Limb (tissue), 2 donors: ENCODE data around the gene IGFBP2.

ENCODE experiments used
- DNase-seq, 2 donors: peaks; one replicate each; pipeline ENCODE4 v3.0.0-alpha.2; 2016; ENCODE audit errors: extremely low spot score in 2 of 2

IGFBP2 gene

DNA sequence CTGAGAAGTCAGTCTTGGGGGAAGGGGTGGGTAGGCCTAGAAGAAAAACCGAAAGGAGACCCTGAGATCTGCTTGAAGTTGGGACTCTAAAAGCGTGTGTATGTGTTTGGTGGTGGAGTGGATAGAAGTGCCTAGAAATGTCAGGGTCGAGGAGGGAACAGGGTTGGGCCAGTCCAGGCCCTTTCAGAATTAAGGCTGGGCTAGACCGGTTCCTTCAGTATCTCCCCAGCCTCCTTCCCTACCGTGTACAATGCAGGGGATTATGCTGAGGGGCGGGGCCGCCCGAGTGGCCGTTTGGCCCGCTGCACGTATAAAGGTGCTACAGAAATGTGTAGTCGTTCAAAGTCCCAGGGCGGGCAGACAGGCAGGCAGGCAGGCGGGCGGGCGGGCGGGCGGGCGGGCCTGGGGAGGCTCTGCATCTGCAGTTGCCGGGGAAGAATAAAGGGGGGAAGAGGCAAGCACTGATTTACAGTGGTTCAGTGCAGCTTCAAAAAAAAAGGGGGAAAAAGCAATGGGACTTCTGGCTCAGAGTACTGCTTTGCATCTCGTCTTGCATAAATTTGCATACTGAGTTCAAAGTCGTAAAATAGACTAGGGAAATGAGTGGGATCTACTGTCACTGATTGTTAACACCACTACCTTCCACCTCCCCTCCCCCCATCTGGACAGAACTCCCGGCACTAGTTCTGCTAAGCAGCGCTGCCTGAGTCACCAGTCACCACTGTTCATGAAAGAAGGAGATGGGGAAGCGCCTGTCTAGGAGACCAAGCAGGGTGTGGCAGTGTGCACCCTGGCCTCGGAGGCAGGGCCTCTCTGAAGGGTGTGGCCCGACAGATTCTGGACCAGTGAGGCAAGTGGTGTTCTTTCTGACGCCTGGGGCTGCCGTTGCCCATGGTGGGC lies 3.6 kb downstream of the IGFBP2 start:
- DNase-seq = peak in 1 of 2 donors; percentile 68

DNA sequence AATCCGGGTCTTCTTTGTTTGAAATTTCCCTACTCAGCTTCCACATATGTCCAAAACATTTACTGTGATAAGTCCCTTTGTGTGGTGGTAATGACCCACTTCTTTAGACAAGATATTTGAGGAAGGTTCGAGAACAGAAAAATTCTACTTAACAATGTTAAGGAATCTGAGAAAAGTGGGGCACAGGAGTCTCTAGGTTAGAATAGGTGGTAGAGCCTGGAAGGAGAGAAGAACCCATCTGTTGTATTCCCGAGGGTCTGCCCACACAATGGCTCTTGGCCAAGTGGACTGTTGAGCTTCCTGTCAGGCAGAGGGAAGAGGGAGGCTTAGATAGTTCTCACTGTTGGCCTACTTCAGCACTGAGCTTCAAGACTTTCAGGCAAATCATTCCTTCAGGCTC lies 4.3 kb downstream of the IGFBP2 start:
- DNase-seq = no peak

DNA sequence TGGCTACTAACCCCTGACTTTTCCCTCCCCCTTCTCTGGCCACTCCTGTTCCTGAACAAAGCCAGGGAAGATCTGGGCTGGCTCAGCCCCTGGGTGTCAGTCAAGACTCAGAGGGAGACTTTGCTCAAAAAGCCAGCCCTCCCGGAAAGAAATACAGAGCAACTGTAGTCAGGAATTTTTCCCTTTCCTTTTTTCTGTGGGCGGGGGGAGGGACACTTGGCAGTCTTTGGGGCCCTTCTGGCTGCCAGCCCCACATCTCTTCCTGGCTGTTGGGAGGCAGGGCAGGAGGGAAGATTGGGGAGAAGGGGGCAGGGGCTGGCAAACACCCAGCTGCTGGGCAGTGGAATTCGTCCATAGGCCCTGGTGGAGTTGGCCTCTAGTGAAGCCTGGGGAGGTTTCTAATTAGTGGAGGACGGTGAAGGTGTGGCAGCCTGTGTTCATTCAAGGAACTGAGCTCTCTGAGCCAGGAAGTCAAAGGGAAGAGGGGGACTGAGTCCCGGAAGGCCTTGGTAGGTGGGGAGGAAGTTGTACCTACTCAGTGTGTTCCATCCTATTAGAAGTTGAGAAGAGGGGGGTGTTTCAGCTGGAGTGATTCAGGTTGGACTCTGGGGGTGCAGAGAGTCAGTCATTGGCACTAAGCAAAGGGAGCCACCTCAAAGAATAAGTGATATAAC lies 10.9 kb downstream of the IGFBP2 start:
- peak in 1 of 2 donors; percentile 62 for DNase-seq

DNA sequence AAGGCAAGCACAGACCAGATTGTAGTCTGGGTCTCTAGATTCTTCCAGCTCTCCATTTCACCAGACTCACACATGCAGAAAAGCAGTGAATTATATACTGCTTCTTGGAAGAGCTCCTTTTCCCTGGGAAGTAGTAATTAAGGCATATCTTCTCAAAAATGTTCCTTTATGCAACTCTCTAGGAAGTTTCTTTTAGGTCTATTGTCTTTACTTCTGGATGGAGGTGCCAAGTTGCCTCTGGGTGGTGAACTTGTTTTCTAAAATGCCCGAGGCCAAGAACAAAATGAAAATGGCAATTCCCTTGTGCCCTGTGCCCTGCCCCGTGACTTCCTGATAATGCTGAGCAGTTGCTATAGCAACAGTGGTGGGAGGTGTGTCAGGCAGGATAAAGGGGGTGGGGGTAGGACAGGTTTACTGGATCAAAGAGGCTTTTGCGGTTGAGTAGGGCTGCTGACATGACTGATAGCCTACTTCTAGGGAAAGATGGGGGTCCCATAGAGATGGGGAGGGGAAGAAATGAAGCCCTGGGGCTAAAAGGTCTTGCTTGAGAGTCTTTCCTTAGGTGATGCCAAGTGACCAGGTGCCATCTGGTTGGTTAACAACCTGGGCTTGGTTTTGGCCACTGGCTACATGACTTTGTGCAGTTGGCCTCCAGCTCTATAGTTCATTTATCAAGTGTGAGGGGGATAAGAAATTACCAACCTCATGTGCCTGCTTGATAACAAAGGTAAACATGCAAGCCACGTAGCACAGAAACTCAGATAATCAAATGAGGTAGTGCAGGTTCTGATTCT lies 11.8 kb downstream of the IGFBP2 start:
- DNase-seq = no peak

DNA sequence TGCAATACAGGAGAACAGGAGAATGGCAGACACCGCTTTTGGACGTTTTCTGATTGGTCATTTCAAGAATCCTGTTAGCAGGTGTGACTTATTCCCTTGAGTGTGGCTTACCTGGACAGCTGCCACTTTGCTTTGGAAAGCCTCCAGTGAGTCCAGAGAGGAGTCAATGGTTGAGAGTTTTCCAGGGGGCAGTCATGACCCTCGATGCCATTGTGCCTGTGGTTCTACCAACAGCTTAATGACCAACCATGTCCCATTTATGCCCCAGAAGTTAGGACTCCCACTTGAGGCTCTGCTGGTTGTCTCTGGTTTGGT lies 12.4 kb downstream of the IGFBP2 start:
- DNase-seq = no peak

DNA sequence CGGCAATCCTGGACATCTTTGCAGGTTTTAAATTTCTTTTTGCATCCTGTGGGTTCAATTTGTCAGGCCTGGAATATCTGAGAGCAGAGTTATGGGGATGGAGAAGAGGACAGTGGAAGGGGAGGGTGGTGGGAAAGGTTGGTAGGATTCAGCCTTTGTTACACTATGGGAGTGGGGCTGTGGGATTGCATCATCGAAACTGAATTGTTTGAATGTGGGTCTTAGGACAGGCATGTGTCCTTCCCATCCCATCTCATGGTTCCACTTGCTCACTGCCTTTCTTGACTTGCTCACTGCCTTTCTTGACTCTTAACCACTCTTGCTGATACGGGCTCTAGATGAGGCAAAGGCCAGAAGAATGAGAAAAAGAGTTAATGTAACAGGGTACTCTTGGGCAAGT lies 12.9 kb downstream of the IGFBP2 start:
- DNase-seq = no peak

DNA sequence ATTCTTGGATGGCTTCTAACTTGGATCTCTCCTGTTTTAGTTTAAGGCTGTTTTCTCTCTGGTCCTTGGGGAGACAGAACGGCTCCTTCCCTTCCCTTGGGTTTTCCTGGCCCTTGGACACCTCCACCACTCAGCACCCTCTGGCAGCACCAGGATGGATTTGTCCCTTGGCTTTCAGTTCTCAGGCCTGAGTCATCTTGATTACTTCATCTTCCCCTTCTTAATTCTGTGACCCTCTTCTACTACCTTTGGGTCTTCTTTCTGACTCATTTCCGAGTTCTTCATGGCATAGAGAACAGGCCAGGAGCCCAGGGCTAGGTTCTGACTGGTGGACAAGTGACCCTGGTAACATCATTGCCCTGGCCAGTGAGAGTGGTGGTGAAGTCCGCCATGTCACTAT lies 14.9 kb downstream of the IGFBP2 start:
- DNase-seq = no peak

DNA sequence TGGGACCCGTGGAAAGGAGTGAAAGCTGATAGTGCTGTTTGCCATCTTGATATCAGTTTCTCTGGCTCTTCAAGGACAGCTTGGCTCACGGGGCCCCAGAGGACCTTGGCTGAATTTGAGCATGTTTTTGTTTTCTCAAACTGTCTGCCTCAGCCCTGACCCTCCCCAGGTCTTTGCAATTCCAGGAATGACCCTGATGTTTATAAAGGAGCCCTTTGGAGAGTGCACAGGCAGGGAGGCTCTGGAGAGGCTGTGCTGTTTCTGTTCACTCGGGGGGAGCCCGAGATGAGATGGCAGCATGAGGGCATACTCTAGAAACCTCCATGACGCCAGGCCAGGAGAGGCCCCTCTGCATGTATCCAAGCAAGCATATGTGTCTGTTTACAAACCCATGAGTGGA lies 16.4 kb downstream of the IGFBP2 start:
- DNase-seq = no peak

DNA sequence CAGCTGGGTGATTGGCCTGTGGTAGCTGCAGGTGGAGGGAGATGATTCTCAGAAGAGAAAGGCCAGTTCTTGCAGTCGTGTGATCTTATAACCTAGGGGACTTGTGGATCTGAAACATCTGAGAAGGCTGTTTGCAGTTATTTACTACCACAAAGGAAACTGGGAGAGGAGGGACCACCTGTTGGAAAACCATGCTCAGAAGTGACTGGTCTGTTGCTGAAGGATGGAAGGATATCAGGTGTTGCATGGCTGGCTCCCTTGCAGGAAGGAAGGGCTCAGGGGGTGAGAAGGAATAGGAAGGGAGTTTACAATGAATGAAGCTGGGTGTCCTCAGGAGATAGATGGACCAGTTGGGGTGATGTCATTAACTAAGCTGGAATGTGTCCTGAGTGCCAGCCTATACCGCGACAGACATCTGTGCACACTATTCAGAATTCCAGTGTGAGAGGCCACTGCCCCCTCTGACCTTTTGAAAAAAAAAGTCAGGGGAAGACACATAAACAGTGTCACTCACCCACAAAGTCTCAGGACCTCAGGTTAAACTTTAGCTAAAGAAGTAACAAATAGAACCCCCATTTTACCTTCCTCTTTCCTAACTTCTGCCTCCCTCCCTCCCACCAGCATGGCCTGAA lies 17.5 kb downstream of the IGFBP2 start:
- no peak for DNase-seq

DNA sequence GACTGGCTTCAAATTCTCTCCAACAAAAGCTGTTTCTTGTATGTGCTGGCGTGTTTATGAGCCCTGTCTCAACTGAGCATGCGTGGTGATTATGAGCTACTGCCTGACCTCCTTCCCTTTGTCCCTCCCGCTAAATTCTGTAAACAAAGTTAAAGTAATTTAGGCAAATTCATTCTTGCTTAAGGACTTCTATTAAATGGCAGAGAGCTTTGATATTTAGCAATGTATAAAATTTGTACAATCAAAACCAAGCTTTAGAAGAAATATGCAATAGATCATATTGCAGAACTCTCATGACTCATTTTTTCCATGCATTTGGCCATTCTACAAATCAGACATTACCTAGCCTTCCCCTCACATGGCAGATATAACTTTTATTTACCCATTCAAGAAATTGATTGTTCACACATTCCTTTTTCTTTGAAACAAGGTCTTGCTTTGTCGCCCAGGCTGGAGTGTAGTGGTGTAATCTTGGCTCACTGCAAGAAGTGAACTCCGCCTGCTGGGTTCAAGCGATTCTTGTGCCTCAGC lies 18.2 kb downstream of the IGFBP2 start:
- no peak for DNase-seq

DNA sequence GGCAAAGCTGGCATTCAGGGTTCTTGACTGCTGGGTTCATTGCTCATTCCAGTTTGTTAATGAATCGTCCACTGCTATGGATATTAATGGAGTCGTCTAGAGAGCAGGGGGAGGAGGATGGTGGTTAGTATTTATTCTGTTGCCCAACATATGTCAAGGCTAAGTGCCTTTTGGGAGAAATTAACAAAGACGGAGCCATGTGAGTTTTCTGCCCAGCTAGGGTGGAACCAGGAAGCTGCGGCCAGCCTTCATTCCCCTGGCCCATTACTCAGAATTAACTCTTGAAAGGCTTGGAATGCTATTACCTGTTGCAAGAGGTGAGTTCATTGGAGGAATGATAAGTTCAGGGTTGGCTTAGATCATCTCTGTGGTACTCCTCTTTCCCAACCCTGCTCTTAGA lies 19.3 kb downstream of the IGFBP2 start:
- DNase-seq = no peak

DNA sequence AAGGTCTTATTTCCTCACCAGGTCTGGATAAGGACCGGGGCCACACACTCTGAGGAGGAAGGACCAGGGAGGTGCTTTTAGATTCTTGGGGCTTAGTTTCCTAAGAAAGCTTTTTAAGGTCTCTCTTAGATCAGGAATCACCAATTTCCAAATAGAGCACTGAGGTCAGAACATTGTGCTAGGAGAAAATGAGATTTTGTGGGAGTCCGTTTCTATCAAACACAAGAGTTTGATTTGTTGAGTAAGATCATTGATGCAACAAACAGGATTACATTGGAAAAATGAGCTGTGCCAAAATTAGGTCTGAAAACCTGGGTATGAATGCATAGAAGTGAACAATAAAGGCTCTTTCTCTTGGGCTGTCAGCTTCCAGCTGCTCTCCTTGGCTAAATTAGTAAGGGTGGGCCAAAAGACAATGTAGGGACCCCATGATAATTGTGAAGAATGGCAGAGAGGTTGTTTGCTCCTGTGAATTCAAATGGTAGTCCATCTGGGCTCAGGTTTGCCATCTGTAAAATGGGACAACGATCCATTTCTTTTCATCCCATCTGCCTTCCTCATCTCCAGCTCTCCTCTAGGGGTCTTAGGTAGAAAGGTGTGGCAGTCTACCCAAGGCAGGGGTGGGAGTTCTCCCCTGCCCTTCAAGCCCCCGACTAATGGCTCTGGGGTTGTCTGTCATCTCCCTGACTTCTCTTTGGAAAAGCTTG lies 20.0 kb downstream of the IGFBP2 start:
- no peak for DNase-seq

DNA sequence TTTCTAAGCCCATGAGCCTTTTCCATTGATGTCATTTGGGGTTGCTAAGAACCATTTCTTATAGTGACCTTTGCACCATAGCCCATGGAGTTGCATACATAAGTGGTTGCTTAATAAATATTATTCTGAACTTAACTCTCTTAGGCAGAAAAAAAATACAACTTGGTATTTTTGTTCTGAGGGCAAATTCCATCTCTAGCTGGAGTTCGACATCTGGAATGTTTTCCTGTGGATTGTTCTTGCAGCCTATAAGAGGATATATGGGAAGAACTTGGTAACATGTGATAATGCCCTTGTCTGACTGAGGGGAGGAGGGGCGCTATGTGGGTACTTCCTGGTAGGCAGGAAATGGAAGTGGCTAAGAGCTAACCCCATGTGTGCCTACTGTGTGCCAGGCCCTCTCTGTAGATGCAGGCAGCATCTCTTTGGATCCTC lies 20.7 kb downstream of the IGFBP2 start:
- no peak for DNase-seq

DNA sequence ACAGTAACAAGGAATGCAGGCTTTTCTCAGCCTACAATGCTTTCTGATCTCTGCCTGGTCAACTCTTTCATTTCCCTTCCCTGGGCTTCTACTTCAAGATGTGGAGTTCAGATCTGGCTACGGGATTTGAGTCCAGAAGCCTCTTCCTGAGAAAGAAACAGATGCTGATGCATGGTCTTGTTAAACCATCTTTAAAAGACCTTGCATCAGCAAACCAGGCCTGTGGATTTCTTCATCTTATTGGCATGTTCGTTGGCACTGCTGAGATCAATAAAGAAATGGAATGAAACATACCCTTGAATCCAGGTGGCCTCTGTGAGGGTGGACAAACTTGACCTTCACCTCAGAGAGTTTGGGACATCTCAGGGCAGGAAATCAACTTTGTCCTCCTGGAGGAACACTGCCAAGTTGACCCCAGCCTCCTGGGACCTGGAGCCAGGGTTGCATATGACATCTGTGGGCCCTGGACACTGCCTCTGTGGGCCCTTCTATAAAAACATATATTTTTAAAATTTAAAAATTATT lies 21.4 kb downstream of the IGFBP2 start:
- DNase-seq = no peak

DNA sequence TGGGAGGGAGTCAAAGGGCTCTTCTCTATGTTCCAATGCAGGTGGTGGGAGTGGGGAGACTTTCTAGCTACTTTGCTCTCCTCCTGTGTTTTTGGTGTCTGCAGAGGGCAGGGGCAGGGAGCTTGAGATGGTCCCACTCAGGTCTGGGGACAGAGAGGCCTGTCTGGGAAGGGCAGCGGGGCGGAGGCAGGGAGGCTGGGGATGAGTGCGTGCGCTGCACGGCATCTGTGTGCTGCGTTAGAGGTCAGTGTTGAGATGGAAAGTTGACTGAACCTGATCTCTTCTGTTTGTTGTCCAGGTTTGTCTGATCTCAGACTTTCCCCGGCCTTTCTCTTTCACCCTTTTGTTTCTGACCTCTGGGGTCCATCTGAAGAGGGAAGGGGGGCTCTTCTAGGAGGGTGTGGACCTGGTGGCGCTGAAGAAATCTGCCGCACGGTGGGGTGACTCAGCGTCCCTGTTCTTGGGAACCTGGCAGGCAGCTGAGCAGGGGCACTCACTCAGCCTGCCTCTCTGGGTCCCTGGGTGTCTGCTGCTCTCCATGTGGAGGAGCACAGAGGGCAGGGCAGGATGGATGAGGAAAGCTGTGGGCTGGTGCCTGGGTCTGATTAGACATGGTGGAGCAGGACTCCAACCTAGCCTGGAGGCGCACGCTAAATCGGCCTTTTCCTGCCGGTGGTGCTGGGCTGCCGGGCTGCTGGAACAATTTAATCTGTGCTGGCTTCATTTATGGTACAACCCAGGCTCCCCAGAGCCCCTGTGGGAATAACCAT lies 24.1 kb downstream of the IGFBP2 start:
- DNase-seq = no peak

DNA sequence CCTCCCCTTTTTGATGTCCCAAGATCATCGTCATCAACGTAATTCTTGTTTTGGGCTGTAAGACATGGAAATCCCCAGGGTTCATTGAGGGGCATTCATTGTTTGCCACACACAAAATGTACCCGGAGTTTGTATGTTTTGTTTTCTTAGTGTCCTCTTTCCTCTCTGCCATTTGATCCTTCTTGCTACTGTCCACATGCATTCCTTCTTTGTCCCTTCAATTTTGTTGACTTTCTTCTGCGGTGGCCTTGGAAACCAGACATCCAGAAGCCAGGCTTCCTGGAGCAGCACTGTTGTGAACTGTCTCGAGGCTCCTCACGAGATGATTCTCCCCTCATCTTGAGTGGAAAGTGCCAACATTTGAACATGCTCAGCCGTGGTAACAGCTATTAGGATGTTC lies 24.8 kb downstream of the IGFBP2 start:
- DNase-seq = no peak

DNA sequence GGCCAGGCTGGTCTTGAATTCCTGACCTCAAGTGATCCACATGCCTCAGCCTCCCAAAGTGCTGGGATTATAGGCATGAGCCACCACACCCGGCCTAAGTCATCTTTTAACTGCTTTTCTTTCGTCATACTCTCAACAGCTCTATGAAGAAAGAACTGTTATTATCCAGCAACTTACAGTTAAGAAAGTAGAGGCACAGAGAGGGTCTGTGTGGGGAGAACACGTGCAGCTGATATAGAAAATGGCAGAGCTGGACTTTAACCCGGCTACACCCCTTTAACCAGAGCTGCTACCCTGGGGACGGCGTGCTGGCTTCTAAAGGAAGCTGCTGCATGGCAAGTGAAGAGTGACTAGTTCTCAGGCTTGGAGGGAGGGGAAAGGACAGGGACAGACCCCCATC lies 25.5 kb downstream of the IGFBP2 start:
- no peak for DNase-seq

DNA sequence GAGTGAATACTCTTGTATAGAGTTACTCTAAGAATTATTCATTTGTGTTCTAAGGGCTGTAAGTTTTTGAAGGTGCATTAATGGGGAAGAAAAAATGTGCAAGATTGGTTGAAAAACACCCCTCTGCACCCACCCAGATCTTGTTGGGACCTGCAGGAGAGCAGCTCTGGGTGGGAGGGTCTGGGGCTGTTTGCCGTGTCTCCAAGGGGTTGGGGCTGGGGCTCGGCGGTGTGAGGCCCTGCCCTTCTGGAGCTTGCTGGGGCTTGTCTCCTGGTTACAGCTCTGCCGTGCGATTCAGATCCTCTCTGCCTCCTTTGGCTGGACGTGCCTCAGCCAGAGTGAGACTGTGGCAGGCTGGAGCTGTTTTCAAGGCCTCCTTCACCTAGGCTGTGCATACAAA lies 26.1 kb downstream of the IGFBP2 start:
- no peak for DNase-seq

DNA sequence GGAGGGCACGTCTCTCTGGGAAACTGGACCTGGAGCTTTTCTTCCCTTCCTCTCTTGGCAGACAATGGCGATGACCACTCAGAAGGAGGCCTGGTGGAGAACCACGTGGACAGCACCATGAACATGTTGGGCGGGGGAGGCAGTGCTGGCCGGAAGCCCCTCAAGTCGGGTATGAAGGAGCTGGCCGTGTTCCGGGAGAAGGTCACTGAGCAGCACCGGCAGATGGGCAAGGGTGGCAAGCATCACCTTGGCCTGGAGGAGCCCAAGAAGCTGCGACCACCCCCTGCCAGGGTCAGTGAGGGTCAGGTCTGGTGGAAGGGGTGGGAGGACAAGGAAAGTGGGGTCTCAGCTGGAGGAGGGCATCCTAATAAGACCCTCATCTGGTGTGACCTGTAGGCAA lies 27.3 kb downstream of the IGFBP2 start:
- DNase-seq = no peak

DNA sequence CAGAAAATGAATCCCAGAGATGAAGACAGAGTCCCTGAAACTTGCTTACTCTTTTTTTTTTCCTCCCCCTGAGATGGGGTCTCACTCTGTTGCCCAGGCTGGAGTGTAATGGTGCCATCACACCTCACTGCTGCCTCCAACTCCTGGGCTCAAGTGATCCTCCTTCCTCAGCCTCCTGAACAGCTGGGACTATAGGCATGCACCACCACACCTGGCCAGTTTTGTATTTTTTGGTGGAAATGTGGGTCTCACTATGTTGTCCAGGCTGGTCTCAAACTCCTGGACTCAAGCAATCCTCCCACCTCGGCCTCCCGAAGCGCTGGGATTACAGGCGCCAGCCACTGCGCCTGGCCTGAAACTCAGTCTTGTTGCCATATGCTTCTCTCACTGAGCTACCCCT lies 27.8 kb downstream of the IGFBP2 start:
- DNase-seq = no peak
